HepG2 (cell line): Measurements from ENCODE around the gene RAB23. TPM values are rescaled to one million over a fixed set of nuclear protein-coding genes. Genes with fewer than 3 reads are reported as not detected.

Experiments
- ARNTL ChIP-seq: sonication (generic); formaldehyde crosslinking; IDR thresholded peaks from 2 replicates; pipeline ENCODE4 v1.4.0; 2020; ENCODE audit warnings: mild to moderate bottlenecking, missing genetic modification reagents
- BATF2 ChIP-seq: sonication (generic); formaldehyde crosslinking; IDR thresholded peaks from 2 replicates; pipeline ENCODE4 v1.8.0; 2022; ENCODE audit warnings: mild to moderate bottlenecking, missing genetic modification reagents, moderate library complexity
- CTCF ChIP-seq: sonication (generic); formaldehyde crosslinking; IDR thresholded peaks from 2 replicates; pipeline ENCODE4 v1.5.0; 2020; ENCODE audit warnings: mild to moderate bottlenecking, missing genetic modification reagents, moderate library complexity
- DR1 ChIP-seq: sonication (generic); formaldehyde crosslinking; IDR thresholded peaks from 2 replicates; pipeline ENCODE4 v1.8.0; 2021; ENCODE audit warnings: mild to moderate bottlenecking, missing genetic modification reagents, inconsistent platforms
- FLYWCH1 ChIP-seq: sonication (generic); formaldehyde crosslinking; IDR thresholded peaks from 2 replicates; pipeline ENCODE4 v1.8.1; 2023; ENCODE audit warnings: mild to moderate bottlenecking, missing genetic modification reagents
- IRF9 ChIP-seq: sonication (generic); formaldehyde crosslinking; IDR thresholded peaks from 2 replicates; pipeline ENCODE4 v1.8.0; 2022; ENCODE audit warnings: missing genetic modification reagents, mild to moderate bottlenecking, borderline replicate concordance
- ISX ChIP-seq: sonication (generic); formaldehyde crosslinking; conservative IDR thresholded peaks from 2 replicates; pipeline ENCODE4 v1.5.0; 2020; ENCODE audit warnings: missing genetic modification reagents
- KLF15 ChIP-seq: sonication (generic); formaldehyde crosslinking; IDR thresholded peaks from 2 replicates; pipeline ENCODE4 v1.8.1; 2023; ENCODE audit warnings: borderline replicate concordance, mild to moderate bottlenecking, inconsistent platforms, missing genetic modification reagents, mixed read lengths
- MLX ChIP-seq: IDR thresholded peaks from 2 replicates; pipeline ENCODE4 v1.6.1; 2016
- PAF1 ChIP-seq: IDR thresholded peaks from 2 replicates; pipeline ENCODE4 v1.6.1; 2016; ENCODE audit warnings: missing genetic modification reagents, missing compliant biosample characterization
- SMAD9 ChIP-seq: sonication (generic); formaldehyde crosslinking; IDR thresholded peaks from 2 replicates; pipeline ENCODE4 v1.5.1; 2020; ENCODE audit warnings: mild to moderate bottlenecking, missing genetic modification reagents
- SP5 ChIP-seq: IDR thresholded peaks from 2 replicates; pipeline ENCODE4 v1.6.1; 2016; ENCODE audit warnings: low read depth, borderline replicate concordance
- TBP ChIP-seq: sonication (generic); formaldehyde crosslinking; IDR thresholded peaks from 2 replicates; pipeline ENCODE4 v1.5.0; 2020; ENCODE audit warnings: missing genetic modification reagents
- XBP1 ChIP-seq: sonication (generic); formaldehyde crosslinking; IDR thresholded peaks from 2 replicates; pipeline ENCODE4 v1.5.0; 2020; ENCODE audit warnings: missing genetic modification reagents
- ZFP62 ChIP-seq: sonication (generic); formaldehyde crosslinking; IDR thresholded peaks from 2 replicates; pipeline ENCODE4 v1.4.0; 2020; ENCODE audit warnings: missing genetic modification reagents
- ZNF17 ChIP-seq: sonication (generic); formaldehyde crosslinking; IDR thresholded peaks from 2 replicates; pipeline ENCODE4 v1.5.0; 2020; ENCODE audit warnings: mild to moderate bottlenecking, missing genetic modification reagents
- ZNF256 ChIP-seq: sonication (generic); formaldehyde crosslinking; conservative IDR thresholded peaks from 2 replicates; pipeline ENCODE4 v1.4.0; 2020; ENCODE audit warnings: missing genetic modification reagents
- ZNF260 ChIP-seq: sonication (generic); formaldehyde crosslinking; IDR thresholded peaks from 2 replicates; pipeline ENCODE4 v1.4.0; 2020; ENCODE audit warnings: missing genetic modification reagents, low read depth, mild to moderate bottlenecking, borderline replicate concordance
- ZNF367 ChIP-seq: sonication (generic); formaldehyde crosslinking; IDR thresholded peaks from 2 replicates; pipeline ENCODE4 v1.4.0; 2020; ENCODE audit warnings: missing genetic modification reagents, borderline replicate concordance
- ZNF430 ChIP-seq: sonication (generic); formaldehyde crosslinking; IDR thresholded peaks from 2 replicates; pipeline ENCODE4 v1.9.0; 2021; ENCODE audit warnings: mild to moderate bottlenecking, missing genetic modification reagents
- ZNF460 ChIP-seq: sonication (generic); formaldehyde crosslinking; IDR thresholded peaks from 2 replicates; pipeline ENCODE4 v1.5.1; 2020; ENCODE audit warnings: missing genetic modification reagents, mild to moderate bottlenecking, borderline replicate concordance
- ZNF574 ChIP-seq: sonication (generic); formaldehyde crosslinking; IDR thresholded peaks from 2 replicates; pipeline ENCODE4 v1.4.0; 2020; ENCODE audit warnings: missing genetic modification reagents
- ZNF672 ChIP-seq: sonication (generic); formaldehyde crosslinking; IDR thresholded peaks from 2 replicates; pipeline ENCODE4 v1.8.1; 2022; ENCODE audit warnings: missing genetic modification reagents
- polyA plus RNA-seq, 8 experiments: library from polyadenylated mRNA; depleted of rRNA in 3 of 8; stranded (reverse) in 7 of 8; unstranded in 1 of 8; fragments of >200 nt; fragmentation: Illumina TruSeq in 4 of 8; extraction: Trizol in 4 of 8; gene quantifications; 2 replicates each; pipeline versions ENCODE4 v1.2.1 to v1.2.3, GENCODE V29; 2011 to 2016; ENCODE audit warnings: low read depth in 4 of 8, missing spikeins in 1 of 8, mixed read lengths in 1 of 8; ENCODE audit not compliant: insufficient read depth in 1 of 8
- total RNA-seq, 5 experiments: library from RNA; depleted of rRNA; stranded (reverse); fragments of >200 nt; fragmentation: Illumina TruSeq; extraction: Trizol; gene quantifications; 2 replicates each; pipeline ENCODE4 v1.2.3, GENCODE V29; 2016; ENCODE audit warnings: low read depth in 1 of 5

RAB23 gene
- total and polyA plus RNA-seq, 2 of the 13 experiments (the other 11 are each of a cell fraction or from before 2014, with no cell fraction given) = 5.5 to 16.4 TPM

GRCh38 chr6:57172136-57173055 is 49.7 kb downstream of the RAB23 start, which contains the start of gene BAG2 (continued):
- TF ChIP-seq IRF9 (CRISPR knock-in tag) = peak; percentile 98
- no peak for TF ChIP-seq ZNF260 (CRISPR knock-in tag)
- peak; percentile 41 for TF ChIP-seq KLF15 (CRISPR knock-in tag)
- peak; percentile 70 for TF ChIP-seq DR1 (CRISPR knock-in tag)
- TF ChIP-seq CTCF (CRISPR knock-in tag) = peak; percentile 59
- peak; percentile 97 for TF ChIP-seq ISX
- TF ChIP-seq ZNF256 (CRISPR knock-in tag) = peak; percentile 84
- no peak for TF ChIP-seq ARNTL
- 0 out of 2 replicates have a peak, but pooled peaks have one; percentile 76 for TF ChIP-seq ZFP62 (CRISPR knock-in tag)
- peak; percentile 61 for TF ChIP-seq SP5 (CRISPR knock-in tag)
- TF ChIP-seq BATF2 (CRISPR knock-in tag) = peak; percentile 76; the same call in 1 of the 2 replicates
- peak; percentile 82; the same call in 1 of the 2 replicates for TF ChIP-seq TBP (CRISPR knock-in tag)
- peak; percentile 18; the same call in 1 of the 2 replicates for TF ChIP-seq MLX (CRISPR knock-in tag)
- no peak for TF ChIP-seq ZNF672 (CRISPR knock-in tag)
- TF ChIP-seq ZNF574 (CRISPR knock-in tag) = peak; percentile 85
- no peak for TF ChIP-seq ZNF460 (CRISPR knock-in tag)
- 0 out of 2 replicates have a peak, but pooled peaks have one; percentile 12 for TF ChIP-seq SMAD9 (CRISPR knock-in tag)
- no peak for TF ChIP-seq FLYWCH1 (CRISPR knock-in tag)
- peak; percentile 83 for TF ChIP-seq ZNF367 (CRISPR knock-in tag)
- peak; percentile 84 for TF ChIP-seq ZNF17 (CRISPR knock-in tag)
- TF ChIP-seq XBP1 (CRISPR knock-in tag) = 0 out of 2 replicates have a peak, but pooled peaks have one; percentile 8
- peak; percentile 98 for TF ChIP-seq ZNF430 (CRISPR knock-in tag)
- peak; percentile 40; the same call in 1 of the 2 replicates for TF ChIP-seq PAF1 (CRISPR knock-in tag)
